Hepatocyte (in vitro differentiated cells): ENCODE measurements around the gene ALOXE3.

Experiments used
- EZH2 ChIP-seq: fragments of 200-600 bp; sonication (generic); IDR thresholded peaks from 2 replicates; pipeline ENCODE4 v1.6.1; 2016; ENCODE audit warnings: antibody characterized with exemption, mild to moderate bottlenecking, borderline replicate concordance
- EZH2phosphoT487 ChIP-seq: fragments of 200-600 bp; sonication (generic); IDR thresholded peaks from one replicate; pipeline ENCODE4 v1.6.1; 2018; ENCODE audit warnings: antibody characterized with exemption, mild to moderate bottlenecking, low read depth, moderate library complexity; ENCODE audit not compliant: unreplicated experiment, severe bottlenecking
- TF ChIP-seq, protein P1 (sequence below): fragments of 200-600 bp; sonication (generic); IDR thresholded peaks from 2 replicates; pipeline ENCODE4 v1.5.1; 2016; ENCODE audit warnings: antibody characterized with exemption, mild to moderate bottlenecking; ENCODE audit not compliant: poor library complexity

- TF ChIP-seq, protein P1, sequence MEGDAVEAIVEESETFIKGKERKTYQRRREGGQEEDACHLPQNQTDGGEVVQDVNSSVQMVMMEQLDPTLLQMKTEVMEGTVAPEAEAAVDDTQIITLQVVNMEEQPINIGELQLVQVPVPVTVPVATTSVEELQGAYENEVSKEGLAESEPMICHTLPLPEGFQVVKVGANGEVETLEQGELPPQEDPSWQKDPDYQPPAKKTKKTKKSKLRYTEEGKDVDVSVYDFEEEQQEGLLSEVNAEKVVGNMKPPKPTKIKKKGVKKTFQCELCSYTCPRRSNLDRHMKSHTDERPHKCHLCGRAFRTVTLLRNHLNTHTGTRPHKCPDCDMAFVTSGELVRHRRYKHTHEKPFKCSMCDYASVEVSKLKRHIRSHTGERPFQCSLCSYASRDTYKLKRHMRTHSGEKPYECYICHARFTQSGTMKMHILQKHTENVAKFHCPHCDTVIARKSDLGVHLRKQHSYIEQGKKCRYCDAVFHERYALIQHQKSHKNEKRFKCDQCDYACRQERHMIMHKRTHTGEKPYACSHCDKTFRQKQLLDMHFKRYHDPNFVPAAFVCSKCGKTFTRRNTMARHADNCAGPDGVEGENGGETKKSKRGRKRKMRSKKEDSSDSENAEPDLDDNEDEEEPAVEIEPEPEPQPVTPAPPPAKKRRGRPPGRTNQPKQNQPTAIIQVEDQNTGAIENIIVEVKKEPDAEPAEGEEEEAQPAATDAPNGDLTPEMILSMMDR = no peak
- no peak for TF ChIP-seq EZH2phosphoT487
- no peak for TF ChIP-seq EZH2
Observed at GRCh38 chr17:8104911-8105310, 13.4 kb downstream of the ALOXE3 start.
